A549 (cell line): Measurements from ENCODE around the gene PSMD2. TPM values are rescaled to one million over a fixed set of nuclear protein-coding genes. Genes with fewer than 3 reads are reported as not detected.

Source experiments
- ATAC-seq, 2 experiments: fragments of 200-7000 bp in 1 of 2; fragments of >200 bp in 1 of 2; cut with Nextera tagmentation in 1 of 2; cut with Tn5 transposase in 1 of 2; 3 replicates each; pipeline versions ENCODE4 v1.8.0 to v1.9.1; 2018 to 2020; ENCODE audit warnings: mild to moderate bottlenecking in 1 of 2, moderate library complexity in 1 of 2
- CTCF ChIA-PET: fragments of 300-600 bp; sonication (Branson Sonifier 250); formaldehyde crosslinking; extraction: SDS; loops from one replicate; lab custom pipeline; 2021; ENCODE audit warnings: antibody characterized with exemption, inconsistent platforms; lab: Yijun Ruan, JAX
- POLR2A ChIA-PET: fragments of 350-600 bp; formaldehyde crosslinking; extraction: SDS; loops from one replicate; lab custom pipeline; 2021; ENCODE audit warnings: antibody characterized with exemption, inconsistent platforms; lab: Yijun Ruan, JAX
- DNase-seq, 2 experiments: peaks; one replicate each; pipeline versions ENCODE4 v3.0.0 to v3.0.0-alpha.2; 2011 to 2016; ENCODE audit warnings: low read depth in 1 of 2, low spot score in 1 of 2
- FAIRE-seq: peaks from 2 replicates; lab custom pipeline; 2011; peaks lifted over from hg19 to GRCh38; lab: Jason Lieb, UNC
- H3K27ac ChIP-seq, 2 experiments: fragments of >200 bp; sonication (Bioruptor Twin); formaldehyde crosslinking; 3 replicates each; pipeline ENCODE4 v1.5.1; 2016 to 2017
- H3K4me1 ChIP-seq: fragments of >200 bp; sonication (Bioruptor Twin); formaldehyde crosslinking; 3 replicates; pipeline ENCODE4 v1.6.1; 2016
- H3K4me2 ChIP-seq: fragments of >200 bp; sonication (Bioruptor Twin); formaldehyde crosslinking; 3 replicates; pipeline ENCODE4 v1.6.1; 2016
- H3K4me3 ChIP-seq: fragments of >200 bp; sonication (Bioruptor Twin); formaldehyde crosslinking; 3 replicates; pipeline ENCODE4 v1.5.1; 2016
- H3K9me3 ChIP-seq: fragments of >200 bp; sonication (Bioruptor Twin); formaldehyde crosslinking; 3 replicates; pipeline ENCODE4 v1.6.1; 2016
- ATOH8 ChIP-seq: fragments of 250-450 bp; sonication (Bioruptor Pico); IDR thresholded peaks from 2 replicates; pipeline ENCODE4 v1.5.0; 2020; ENCODE audit warnings: low read depth, mild to moderate bottlenecking, moderate library complexity
- BCL3 ChIP-seq: fragments of >200 bp; sonication (Bioruptor Twin); formaldehyde crosslinking; IDR thresholded peaks from 3 replicates; pipeline ENCODE4 v1.6.1; 2016
- CBX8 ChIP-seq: fragments of 200-600 bp; sonication (generic); IDR thresholded peaks from 2 replicates; pipeline ENCODE4 v1.6.1; 2016
- CHD2 ChIP-seq: fragments of 150-350 bp; IDR thresholded peaks from 2 replicates; pipeline ENCODE4 v1.6.1; 2014; ENCODE audit warnings: low read length; ENCODE audit not compliant: partially characterized antibody
- CHD4 ChIP-seq: fragments of 200-600 bp; sonication (generic); IDR thresholded peaks from 2 replicates; pipeline ENCODE4 v1.6.1; 2016; ENCODE audit warnings: antibody characterized with exemption, mild to moderate bottlenecking, borderline replicate concordance
- E2F6 ChIP-seq: IDR thresholded peaks from 2 replicates; pipeline ENCODE4 v1.6.1; 2012; ENCODE audit warnings: low read depth, borderline replicate concordance
- EP300 ChIP-seq, 2 experiments: fragments of >200 bp; sonication (Bioruptor Twin); formaldehyde crosslinking; IDR thresholded peaks; 2 replicates in 1 of 2; 3 replicates in 1 of 2; pipeline ENCODE4 v1.6.1; 2016 to 2017
- ESRRA ChIP-seq: fragments of 150-350 bp; IDR thresholded peaks from 2 replicates; pipeline ENCODE4 v1.6.1; 2014; ENCODE audit warnings: mild to moderate bottlenecking, low read length, borderline replicate concordance
- FOSL2 ChIP-seq, 2 experiments: fragments of 450-650 bp in 1 of 2; fragments of >200 bp in 1 of 2; sonication (Bioruptor Twin) in 1 of 2; formaldehyde crosslinking; IDR thresholded peaks; 2 replicates each; pipeline versions ENCODE4 v1.5.0 to v1.6.1; 2016 to 2020; ENCODE audit warnings: mild to moderate bottlenecking in 1 of 2, moderate library complexity in 1 of 2
- FOXS1 ChIP-seq: fragments of 250-450 bp; sonication (Bioruptor Pico); IDR thresholded peaks from 2 replicates; pipeline ENCODE4 v1.5.0; 2020; ENCODE audit warnings: mild to moderate bottlenecking, moderate library complexity
- GATA3 ChIP-seq: IDR thresholded peaks from 2 replicates; pipeline ENCODE4 v1.6.1; 2012; ENCODE audit warnings: borderline replicate concordance
- HOXA7 ChIP-seq: fragments of 250-450 bp; sonication (Bioruptor Pico); IDR thresholded peaks from 2 replicates; pipeline ENCODE4 v1.5.0; 2020; ENCODE audit warnings: mild to moderate bottlenecking, moderate library complexity
- JUN ChIP-seq, 2 experiments: fragments of >200 bp; sonication (Bioruptor Twin); formaldehyde crosslinking; IDR thresholded peaks; 2 replicates in 1 of 2; 3 replicates in 1 of 2; pipeline ENCODE4 v1.6.1; 2016 to 2017
- JUNB ChIP-seq: fragments of >200 bp; sonication (Bioruptor Twin); formaldehyde crosslinking; IDR thresholded peaks from 2 replicates; pipeline ENCODE4 v1.6.1; 2016
- MAFK ChIP-seq: fragments of 450-650 bp; IDR thresholded peaks from 2 replicates; pipeline ENCODE4 v1.6.1; 2014; ENCODE audit not compliant: partially characterized antibody
- NFE2L2 ChIP-seq: fragments of 150-350 bp; conservative IDR thresholded peaks from 2 replicates; pipeline ENCODE4 v1.6.1; 2014; ENCODE audit warnings: low read length
- NR3C1 ChIP-seq: fragments of >200 bp; sonication (Bioruptor Twin); formaldehyde crosslinking; IDR thresholded peaks from 3 replicates; pipeline ENCODE4 v1.6.1; 2017
- PBX3 ChIP-seq: IDR thresholded peaks from 2 replicates; pipeline ENCODE4 v1.6.1; 2012
- POLR2AphosphoS2 ChIP-seq: conservative IDR thresholded peaks from 2 replicates; pipeline ENCODE4 v1.6.1; 2012; ENCODE audit warnings: low read length, improper control_type of control experiment, inconsistent platforms
- REST ChIP-seq: fragments of 200-600 bp; sonication (generic); IDR thresholded peaks from 2 replicates; pipeline ENCODE4 v1.6.1; 2016; ENCODE audit warnings: antibody characterized with exemption, mild to moderate bottlenecking, moderate library complexity
- RNF2 ChIP-seq: fragments of 200-600 bp; sonication (generic); IDR thresholded peaks from 2 replicates; pipeline ENCODE4 v1.6.1; 2016; ENCODE audit warnings: low read depth, mild to moderate bottlenecking, antibody characterized with exemption, moderate library complexity, borderline replicate concordance
- SREBF2 ChIP-seq: fragments of 450-650 bp; IDR thresholded peaks from 2 replicates; pipeline ENCODE4 v1.6.1; 2014; ENCODE audit warnings: mild to moderate bottlenecking, moderate library complexity
- WGBS: methylation state at CpG from one replicate; pipeline ENCODE4 v1.1.6; 2017; ENCODE audit errors: missing lambda C conversion rate; 5-methylcytosine and 5-hydroxymethylcytosine counted together
- polyA plus RNA-seq, 4 experiments: library from polyadenylated mRNA; depleted of rRNA in 3 of 4; stranded (reverse); fragments of >200 nt; fragmentation: RNase III in 1 of 4; extraction: RNeasy Plus Mini Kit Qiagen cat#74134 plus additional on column Dnase treatment in 1 of 4; gene quantifications; 2 replicates in 3 of 4; 3 replicates in 1 of 4; pipeline ENCODE4 v1.2.3, GENCODE V29; 2011 to 2017

Gene PSMD2
- polyA plus RNA-seq, 2 of the 4 experiments (the other 2 are of a cell fraction): 267 to 541 TPM

GRCh38 chr3:184332370-184333090, 33.5 kb downstream of the PSMD2 start:
- TF ChIP-seq JUN (IDR thresholded peaks at IDR 0.05) (0 out of 5 replicates have a peak, but pooled peaks of 1 of the 2 experiments have one; percentile 16), POLR2AphosphoS2 (0 out of 2 replicates have a peak, but pooled peaks have one; percentile 13), MAFK (no peak), NR3C1 (no peak)
- CTCF ChIA-PET: no interaction called here
- H3K4me1 ChIP-seq: peaks cover 54% of the 10 kb centered on the region; the same call in 2 of the 3 replicates
- POLR2A ChIA-PET: no interaction called here
- no peak for ATAC-seq
- no peak for DNase-seq
- FAIRE-seq: no peak
- no peaks in the 10 kb centered on the region for H3K9me3 ChIP-seq
- no peak overlapping the region for H3K4me2 ChIP-seq
- no peak overlapping the region for H3K4me3 ChIP-seq
- WGBS: 66% methylated on average over 10 of the region's 10 CpGs
- H3K27ac ChIP-seq: peak overlapping the region in 1 of 2 experiments; percentile 16; a peak in 2 of 6 replicates

GRCh38 chr3:184333190-184333589, 34.1 kb downstream of the PSMD2 start:
- CTCF ChIA-PET: no interaction called here
- H3K27ac ChIP-seq: peak overlapping the region in 1 of 2 experiments; percentile 15; a peak in 2 of 6 replicates
- no peak overlapping the region for H3K4me2 ChIP-seq
- FAIRE-seq (no peak), DNase-seq (no peak), ATAC-seq (no peak)
- POLR2A ChIA-PET: no interaction called here
- no peaks in the 10 kb centered on the region for H3K9me3 ChIP-seq
- TF ChIP-seq GATA3 (no peak), RNF2 (no peak), HOXA7 (CRISPR knock-in tag) (no peak), ESRRA (no peak), NFE2L2 (no peak), EP300 (IDR thresholded peaks at IDR 0.05) (no peak), FOXS1 (CRISPR knock-in tag) (no peak), FOSL2 (IDR thresholded peaks at IDR 0.05) (no peak), FOSL2 (CRISPR knock-in tag; IDR thresholded peaks at IDR 0.05) (no peak), REST (no peak), E2F6 (no peak), JUNB (no peak), CHD2 (no peak), BCL3 (no peak), CHD4 (no peak), CBX8 (no peak), PBX3 (no peak), ATOH8 (CRISPR knock-in tag) (no peak), SREBF2 (no peak)
- H3K4me3 ChIP-seq: no peak overlapping the region
- H3K4me1 ChIP-seq: peaks cover 54% of the 10 kb centered on the region; the same call in 2 of the 3 replicates
- 91% methylated on average over 6 of the region's 6 CpGs for WGBS
